H1 (cell line): Measurements from ENCODE around the gene STH. TPM values are rescaled to one million over a fixed set of nuclear protein-coding genes. Genes with fewer than 3 reads are reported as not detected.

ENCODE experiments used
- CTCF ChIA-PET: fragments of 300-600 bp; sonication (Branson Sonifier 250); formaldehyde crosslinking; loops from one replicate; lab custom pipeline; 2021; ENCODE audit not compliant: partially characterized antibody; lab: Charles Lee
- POLR2A ChIA-PET: fragments of 300-600 bp; sonication (Branson Sonifier 250); formaldehyde crosslinking; loops from one replicate; lab custom pipeline; 2021; ENCODE audit warnings: inconsistent platforms; ENCODE audit not compliant: partially characterized antibody; lab: Charles Lee
- DNase-seq, 2 experiments: peaks; one replicate each; pipeline versions ENCODE4 v3.0.0 to v3.0.0-alpha.2; 2010 to 2022; ENCODE audit warnings: low spot score in 2 of 2, low read depth in 1 of 2, mixed read lengths in 1 of 2
- FAIRE-seq: peaks from 2 replicates; lab custom pipeline; 2011; peaks lifted over from hg19 to GRCh38; lab: Jason Lieb, UNC
- H2AFZ ChIP-seq: 2 replicates; pipeline ENCODE4 v1.8.1; 2012; ENCODE audit warnings: low read length, inconsistent platforms
- H2AK5ac ChIP-seq: 2 replicates; pipeline ENCODE4 v1.6.1; 2013; ENCODE audit warnings: low read depth, low read length
- H2BK120ac ChIP-seq: replicated peaks from 2 replicates; pipeline ENCODE3; 2013; ENCODE audit warnings: low read depth, low read length, inconsistent platforms
- H2BK12ac ChIP-seq: 2 replicates; pipeline ENCODE4 v1.6.1; 2013; ENCODE audit warnings: low read depth, low read length
- H2BK15ac ChIP-seq: 2 replicates; pipeline ENCODE4 v1.6.1; 2013; ENCODE audit warnings: low read length
- H2BK20ac ChIP-seq: 2 replicates; pipeline ENCODE4 v1.6.1; 2013; ENCODE audit warnings: low read length
- H2BK5ac ChIP-seq: 2 replicates; pipeline ENCODE4 v1.6.1; 2013; ENCODE audit warnings: low read depth, low read length
- H3K14ac ChIP-seq: 2 replicates; pipeline ENCODE4 v1.6.1; 2013; ENCODE audit warnings: inconsistent platforms; ENCODE audit not compliant: insufficient read length
- H3K18ac ChIP-seq: 2 replicates; pipeline ENCODE4 v1.6.1; 2013; ENCODE audit warnings: low read length; ENCODE audit errors: extremely low read depth
- H3K23ac ChIP-seq: 2 replicates; pipeline ENCODE4 v1.6.1; 2013; ENCODE audit warnings: inconsistent platforms; ENCODE audit not compliant: insufficient read length
- H3K23me2 ChIP-seq: 2 replicates; pipeline ENCODE4 v1.6.1; 2013; ENCODE audit warnings: low read depth, low read length
- H3K27ac ChIP-seq: 2 replicates; pipeline ENCODE4 v1.6.1; 2011; ENCODE audit warnings: low read depth, low read length, inconsistent platforms
- H3K27me3 ChIP-seq, 4 experiments: replicated peaks in 1 of 4; 1 replicate in 1 of 4; 2 replicates in 3 of 4; pipeline versions ENCODE4 v1.6.1 to v1.8.1; 2011 to 2013; ENCODE audit warnings: low read length in 3 of 4, mild to moderate bottlenecking in 3 of 4, inconsistent platforms in 2 of 4, mixed read lengths in 2 of 4, moderate library complexity in 1 of 4; ENCODE audit not compliant: control insufficient read depth in 3 of 4, insufficient read depth in 3 of 4; ENCODE audit errors: extremely low read depth in 1 of 4
- H3K36me3 ChIP-seq, 4 experiments: 2 replicates each; pipeline versions ENCODE4 v1.6.1 to v1.8.1; 2011 to 2013; ENCODE audit warnings: mild to moderate bottlenecking in 4 of 4, low read length in 3 of 4, moderate library complexity in 2 of 4, control low read depth in 1 of 4, inconsistent platforms in 1 of 4; ENCODE audit not compliant: insufficient read depth in 4 of 4, control insufficient read depth in 2 of 4
- H3K4ac ChIP-seq: replicated peaks from 2 replicates; pipeline ENCODE3; 2013; ENCODE audit warnings: low read length, low read depth, mixed read lengths, inconsistent platforms; ENCODE audit not compliant: insufficient read length
- H3K4me1 ChIP-seq, 4 experiments: replicated peaks in 1 of 4; 1 replicate in 1 of 4; 2 replicates in 3 of 4; pipeline versions ENCODE4 v1.6.1 to v1.8.1; 2011 to 2013; ENCODE audit warnings: low read length in 3 of 4, inconsistent platforms in 2 of 4, mixed read lengths in 1 of 4; ENCODE audit not compliant: insufficient read depth in 4 of 4, control insufficient read depth in 3 of 4
- H3K4me2 ChIP-seq, 2 experiments: 2 replicates each; pipeline versions ENCODE4 v1.6.1 to v1.8.1; 2011 to 2013; ENCODE audit warnings: low read depth in 2 of 2, low read length in 2 of 2, control low read depth in 1 of 2, inconsistent platforms in 1 of 2, mild to moderate bottlenecking in 1 of 2; ENCODE audit not compliant: insufficient read depth in 1 of 2
- H3K4me3 ChIP-seq, 4 experiments: fragments of 200-600, 300-600 bp in 1 of 4; sonication (generic), shearing (Covaris generic), sonication (Bioruptor Twin) in 1 of 4; 2 replicates each; pipeline versions ENCODE4 v1.5.1 to v1.8.1; 2011 to 2016; ENCODE audit warnings: low read length in 4 of 4, low read depth in 3 of 4, control low read depth in 2 of 4, inconsistent platforms in 2 of 4, mild to moderate bottlenecking in 2 of 4, mixed read lengths in 1 of 4, moderate library complexity in 1 of 4; ENCODE audit not compliant: insufficient read depth in 2 of 4; ENCODE audit errors: extremely low read depth in 1 of 4
- H3K56ac ChIP-seq: replicated peaks from 2 replicates; pipeline ENCODE3; 2013; ENCODE audit warnings: low read depth, mild to moderate bottlenecking, mixed read lengths, low read length, inconsistent platforms; ENCODE audit not compliant: insufficient read length
- H3K79me1 ChIP-seq: 2 replicates; pipeline ENCODE4 v1.6.1; 2013; ENCODE audit warnings: low read depth, low read length, control low read depth
- H3K79me2 ChIP-seq, 2 experiments: 2 replicates each; pipeline versions ENCODE4 v1.6.1 to v1.8.1; 2012 to 2013; ENCODE audit warnings: low read length in 2 of 2, mild to moderate bottlenecking in 2 of 2, inconsistent platforms in 1 of 2; ENCODE audit not compliant: insufficient read depth in 2 of 2, control insufficient read depth in 1 of 2
- H3K9ac ChIP-seq, 4 experiments: replicated peaks in 1 of 4; 1 replicate in 1 of 4; 2 replicates in 3 of 4; pipeline versions ENCODE4 v1.6.1 to v1.8.1; 2011 to 2013; ENCODE audit warnings: low read depth in 3 of 4, low read length in 3 of 4, control low read depth in 2 of 4, mild to moderate bottlenecking in 2 of 4, moderate library complexity in 2 of 4, inconsistent platforms in 1 of 4; ENCODE audit errors: extremely low read depth in 1 of 4
- H3K9me3 ChIP-seq, 2 experiments: 2 replicates each; pipeline versions ENCODE4 v1.6.1 to v1.8.1; 2012 to 2013; ENCODE audit warnings: mild to moderate bottlenecking in 2 of 2, moderate library complexity in 2 of 2, control low read depth in 1 of 2, inconsistent platforms in 1 of 2, low read depth in 1 of 2, low read length in 1 of 2, mixed read lengths in 1 of 2; ENCODE audit not compliant: insufficient read depth in 2 of 2
- H4K20me1 ChIP-seq, 2 experiments: replicated peaks in 1 of 2; 2 replicates each; pipeline versions ENCODE3 to v1.8.1; 2011 to 2013; ENCODE audit warnings: inconsistent platforms in 2 of 2, low read length in 2 of 2, mild to moderate bottlenecking in 1 of 2; ENCODE audit not compliant: insufficient read depth in 2 of 2, control insufficient read depth in 1 of 2
- H4K5ac ChIP-seq: 2 replicates; pipeline ENCODE4 v1.6.1; 2013; ENCODE audit warnings: low read length, low read depth, mixed read lengths, inconsistent platforms; ENCODE audit not compliant: insufficient read length
- H4K8ac ChIP-seq: 2 replicates; pipeline ENCODE4 v1.8.0; 2013; ENCODE audit warnings: mild to moderate bottlenecking, moderate library complexity, low read length, inconsistent platforms; ENCODE audit not compliant: insufficient read depth; ENCODE audit errors: extremely low read depth
- H4K91ac ChIP-seq: replicated peaks from 2 replicates; pipeline ENCODE3; 2013; ENCODE audit warnings: low read length, mixed read lengths, inconsistent platforms; ENCODE audit not compliant: insufficient read length
- BACH1 ChIP-seq: IDR thresholded peaks from 2 replicates; pipeline ENCODE4 v1.6.1; 2012; ENCODE audit warnings: low read length, improper control_type of control experiment
- CBX8 ChIP-seq: fragments of 300-800, 300-1000 bp; sonication (generic); IDR thresholded peaks from 2 replicates; pipeline ENCODE4 v1.7.1; 2016; ENCODE audit warnings: low read depth, low read length, borderline replicate concordance
- CREB1 ChIP-seq: IDR thresholded peaks from 2 replicates; pipeline ENCODE4 v1.6.1; 2012; ENCODE audit warnings: inconsistent platforms
- EZH2 ChIP-seq: fragments of 200-600 bp; sonication (generic); IDR thresholded peaks from 2 replicates; pipeline ENCODE4 v1.7.1; 2012; ENCODE audit warnings: low read depth, mild to moderate bottlenecking, moderate library complexity, low read length, inconsistent platforms; ENCODE audit not compliant: severe bottlenecking
- HDAC2 ChIP-seq, 2 experiments: fragments of 300-600 bp in 1 of 2; sonication (generic) in 1 of 2; IDR thresholded peaks; 2 replicates each; pipeline ENCODE4 v1.6.1; 2011 to 2012; ENCODE audit warnings: low read depth in 2 of 2, low read length in 2 of 2, mild to moderate bottlenecking in 2 of 2, moderate library complexity in 2 of 2, borderline replicate concordance in 1 of 2, inconsistent platforms in 1 of 2
- JUN ChIP-seq: IDR thresholded peaks from 2 replicates; pipeline ENCODE4 v1.6.1; 2011; ENCODE audit warnings: low read depth, mild to moderate bottlenecking, improper control_type of control experiment, low read length
- JUND ChIP-seq: IDR thresholded peaks from 2 replicates; pipeline ENCODE4 v1.6.1; 2011; ENCODE audit warnings: mild to moderate bottlenecking, improper control_type of control experiment, low read length
- KDM4A ChIP-seq: IDR thresholded peaks from one replicate; pipeline ENCODE4 v1.7.1; 2012; ENCODE audit warnings: low read depth, mild to moderate bottlenecking, moderate library complexity, low read length, inconsistent platforms; ENCODE audit not compliant: severe bottlenecking
- NRF1 ChIP-seq: IDR thresholded peaks from 2 replicates; pipeline ENCODE4 v1.6.1; 2011; ENCODE audit warnings: mild to moderate bottlenecking, low read depth, low read length, improper control_type of control experiment
- RFX5 ChIP-seq: IDR thresholded peaks from 2 replicates; pipeline ENCODE4 v1.6.1; 2011; ENCODE audit warnings: low read depth, low read length, improper control_type of control experiment, borderline replicate concordance
- SAP30 ChIP-seq: fragments of 300-600 bp; sonication (generic); IDR thresholded peaks from 2 replicates; pipeline ENCODE4 v1.7.1; 2012; ENCODE audit warnings: low read length, moderate library complexity, mild to moderate bottlenecking, inconsistent platforms; ENCODE audit not compliant: insufficient read depth, insufficient replicate concordance
- SP4 ChIP-seq: IDR thresholded peaks from 2 replicates; pipeline ENCODE4 v1.6.1; 2012; ENCODE audit warnings: low read length, inconsistent platforms
- USF2 ChIP-seq: IDR thresholded peaks from 2 replicates; pipeline ENCODE4 v1.6.1; 2011; ENCODE audit warnings: low read length, improper control_type of control experiment
- YY1 ChIP-seq: IDR thresholded peaks from 2 replicates; pipeline ENCODE4 v1.6.1; 2011; ENCODE audit warnings: low read depth, mild to moderate bottlenecking, low read length
- WGBS, 2 experiments: shearing (Covaris generic) in 1 of 2; methylation state at CpG; one replicate each; pipeline versions ENCODE4 v1.1.6 to v1.1.7; 2013 to 2015; ENCODE audit warnings: low lambda C conversion rate in 2 of 2, mixed read lengths in 2 of 2, inconsistent platforms in 1 of 2, low coverage in 1 of 2, missing lambda C conversion rate in 1 of 2; ENCODE audit not compliant: insufficient replicate concordance in 2 of 2, insufficient coverage in 1 of 2, insufficient read length in 1 of 2; ENCODE audit errors: extremely low coverage in 1 of 2, missing lambda C conversion rate in 1 of 2; 5-methylcytosine and 5-hydroxymethylcytosine counted together
- polyA plus RNA-seq, 7 experiments: library from polyadenylated mRNA; depleted of rRNA in 3 of 7; stranded (reverse) in 5 of 7; unstranded in 2 of 7; fragments of >200 nt in 5 of 7; fragments of 200-250 nt in 2 of 7; gene quantifications; 1 replicate in 5 of 7; 2 replicates in 1 of 7; 4 replicates in 1 of 7; pipeline versions ENCODE4 v1.2.1 to v1.2.3, GENCODE V29; 2011 to 2013; ENCODE audit warnings: missing spikeins in 2 of 7, mixed read lengths in 2 of 7
- total RNA-seq: library from RNA; stranded (reverse); fragmentation: NEBNext Ultra II Directional; extraction: Animal tissue kit (Norgen Biotek cat#: 25700); gene quantifications from 2 replicates; pipeline ENCODE4 v1.2.1, GENCODE V29; 2021

The STH gene
- total and polyA plus RNA-seq, 2 of the 8 experiments (the other 6 are each of a cell fraction or from before 2014, with no cell fraction given) = not detected

- Histone ChIP-seq H3K4ac (no peak overlapping the region), H3K36me3 (no peaks in the 10 kb centered on the region)
- 90% methylated on average over 9 of the region's 9 CpGs; no CpG with 5 or more reads in 1 of the 2 experiments for WGBS, 2 experiments
- TF ChIP-seq HDAC2 (IDR thresholded peaks at IDR 0.05; ENCODE audit: borderline replicate concordance in 1 of 2, low read depth in 2 of 2, low read length in 2 of 2) (no peak), KDM4A (no peak), BACH1 (no peak), JUN (no peak), SP4 (no peak), USF2 (no peak), SAP30 (no peak), CBX8 (no peak), CREB1 (no peak), JUND (no peak), NRF1 (no peak), YY1 (no peak), RFX5 (no peak), EZH2 (no peak)
Observed at GRCh38 chr17:45997624-45998023, 1.4 kb upstream of the STH start.

More at GRCh38 chr17:45997624-45998023, 1.4 kb upstream of the STH start:
- H4K5ac ChIP-seq = no peak overlapping the region
- H3K56ac ChIP-seq = no peak overlapping the region
- FAIRE-seq = no peak
- no peak for DNase-seq
- no peak overlapping the region for H4K8ac ChIP-seq
- H2BK5ac ChIP-seq = no peak overlapping the region
- H3K9ac ChIP-seq = no peak overlapping the region
- no peak overlapping the region for H2BK12ac ChIP-seq
- no peaks in the 10 kb centered on the region for H3K23me2 ChIP-seq
- POLR2A ChIA-PET = interaction anchor here (1.0 kb wide), 1 partner anchor 9 kb away, joined by 3 read pairs; no protein-coding TSS in a partner anchor
- no peak overlapping the region for H2BK20ac ChIP-seq
- H2BK120ac ChIP-seq = no peak overlapping the region
- no peak overlapping the region for H2BK15ac ChIP-seq
- peaks cover 0 to 9% (median 4%) of the 10 kb centered on the region in 4 experiments; a peak in 5 of 7 replicates for H3K4me1 ChIP-seq
- no peak overlapping the region for H2AFZ ChIP-seq
- H3K4me2 ChIP-seq = no peak overlapping the region
- no peak overlapping the region for H3K23ac ChIP-seq
- no peak overlapping the region for H3K14ac ChIP-seq
- H4K91ac ChIP-seq = no peak overlapping the region
- CTCF ChIA-PET = interaction anchor here (1.0 to 3.5 kb wide), 4 partner anchors 10 to 47 kb away, joined by 3 to 9 read pairs (median 6); no protein-coding TSS in a partner anchor
- H3K79me2 ChIP-seq = no peaks in the 10 kb centered on the region
- no peak overlapping the region for H2AK5ac ChIP-seq
- H3K27ac ChIP-seq = no peak overlapping the region
- H3K4me3 ChIP-seq = no peak overlapping the region
- no peaks in the 10 kb centered on the region for H3K79me1 ChIP-seq
- no peaks in the 10 kb centered on the region for H3K27me3 ChIP-seq
- no peak overlapping the region for H3K18ac ChIP-seq
- no peaks in the 10 kb centered on the region for H3K9me3 ChIP-seq
- no peaks in the 10 kb centered on the region for H4K20me1 ChIP-seq
